Renal pelvis (tissue), 12 donors: ENCODE data around the gene GPRC6A. TPM values are rescaled to one million over a fixed set of nuclear protein-coding genes. Genes with fewer than 3 reads are reported as not detected.
A peak's percentile ranks its signal among the peaks of the same experiment; 100 is the strongest.
"Not testable (repeated sequence)": the region's sequence is repeated elsewhere in the genome, so short reads cannot be mapped to it uniquely, and the experiment has no call there.

Source experiments
- DNase-seq: peaks from one replicate; pipeline ENCODE4 v3.0.0-alpha.2; 2013
- long read RNA-seq, 16 experiments: transcript quantifications; one replicate each; lab custom pipeline, GENCODE V29; 2026
- polyA plus RNA-seq, 3 donors: library from polyadenylated mRNA; unstranded; fragments of 120-200 nt; gene quantifications; one replicate each; pipeline ENCODE4 v1.2.1, GENCODE V29; 2013; ENCODE audit not compliant: insufficient read length in 3 of 3

Gene GPRC6A, protein sequence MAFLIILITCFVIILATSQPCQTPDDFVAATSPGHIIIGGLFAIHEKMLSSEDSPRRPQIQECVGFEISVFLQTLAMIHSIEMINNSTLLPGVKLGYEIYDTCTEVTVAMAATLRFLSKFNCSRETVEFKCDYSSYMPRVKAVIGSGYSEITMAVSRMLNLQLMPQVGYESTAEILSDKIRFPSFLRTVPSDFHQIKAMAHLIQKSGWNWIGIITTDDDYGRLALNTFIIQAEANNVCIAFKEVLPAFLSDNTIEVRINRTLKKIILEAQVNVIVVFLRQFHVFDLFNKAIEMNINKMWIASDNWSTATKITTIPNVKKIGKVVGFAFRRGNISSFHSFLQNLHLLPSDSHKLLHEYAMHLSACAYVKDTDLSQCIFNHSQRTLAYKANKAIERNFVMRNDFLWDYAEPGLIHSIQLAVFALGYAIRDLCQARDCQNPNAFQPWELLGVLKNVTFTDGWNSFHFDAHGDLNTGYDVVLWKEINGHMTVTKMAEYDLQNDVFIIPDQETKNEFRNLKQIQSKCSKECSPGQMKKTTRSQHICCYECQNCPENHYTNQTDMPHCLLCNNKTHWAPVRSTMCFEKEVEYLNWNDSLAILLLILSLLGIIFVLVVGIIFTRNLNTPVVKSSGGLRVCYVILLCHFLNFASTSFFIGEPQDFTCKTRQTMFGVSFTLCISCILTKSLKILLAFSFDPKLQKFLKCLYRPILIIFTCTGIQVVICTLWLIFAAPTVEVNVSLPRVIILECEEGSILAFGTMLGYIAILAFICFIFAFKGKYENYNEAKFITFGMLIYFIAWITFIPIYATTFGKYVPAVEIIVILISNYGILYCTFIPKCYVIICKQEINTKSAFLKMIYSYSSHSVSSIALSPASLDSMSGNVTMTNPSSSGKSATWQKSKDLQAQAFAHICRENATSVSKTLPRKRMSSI
- under 1 TPM; 0.10 to 0.41 (median 0.27) TPM for polyA plus RNA-seq
- long read RNA-seq, donor 1, result 0 reads
- long read RNA-seq, donor 2, result 0 reads
- long read RNA-seq, donor 3, result 0 reads
- long read RNA-seq, donor 4, result 0 reads
- long read RNA-seq, donor 5, result 0 reads
- long read RNA-seq, donor 6, result 0 reads
- long read RNA-seq, donor 7, result 0 reads
- long read RNA-seq, donor 8, result 0 reads
- long read RNA-seq, donor 9, result 0 reads
- long read RNA-seq, donor 10, result 0 reads
- long read RNA-seq, donor 11, result 0 reads
- long read RNA-seq, donor 12, result 0 reads
- long read RNA-seq, donor 13, partial matches to known transcripts, result 0 of 1 reads
- long read RNA-seq, donor 13, other reads (novel, unspliced or antisense), result 0 of 1 reads
- long read RNA-seq, donor 14, result 0 reads
- long read RNA-seq, donor 15, partial matches to known transcripts, result 6 of 6 reads
- long read RNA-seq, donor 15, other reads (novel, unspliced or antisense), result 0 of 6 reads
- long read RNA-seq, donor 16, partial matches to known transcripts, result 11 of 11 reads
- long read RNA-seq, donor 16, other reads (novel, unspliced or antisense), result 0 of 11 reads

DNA sequence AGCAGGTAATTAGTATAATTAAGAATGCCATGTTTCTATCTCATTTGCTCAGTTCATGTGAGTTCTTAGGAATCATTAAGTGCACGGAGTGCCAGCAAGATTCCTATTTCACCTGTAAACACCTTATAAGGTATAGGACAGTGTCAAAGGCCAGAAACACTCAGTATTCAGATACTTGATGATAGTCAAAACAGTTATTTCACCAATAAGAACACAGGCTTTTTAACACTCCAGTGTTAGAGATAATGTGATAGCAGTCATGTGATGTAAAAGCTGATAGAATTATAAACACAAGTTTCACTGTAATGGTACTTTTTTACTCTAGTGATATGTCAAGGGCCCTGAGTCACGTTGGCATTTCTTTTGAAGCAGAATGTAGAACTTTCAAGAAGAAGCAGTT is at the start of gene GPRC6A:
Gene GPRC6A (minus strand): TSS at position 101 of the 400 bp plus-strand sequence. CDS start 70 bp downstream, at position 31.
- no peak for DNase-seq

DNA sequence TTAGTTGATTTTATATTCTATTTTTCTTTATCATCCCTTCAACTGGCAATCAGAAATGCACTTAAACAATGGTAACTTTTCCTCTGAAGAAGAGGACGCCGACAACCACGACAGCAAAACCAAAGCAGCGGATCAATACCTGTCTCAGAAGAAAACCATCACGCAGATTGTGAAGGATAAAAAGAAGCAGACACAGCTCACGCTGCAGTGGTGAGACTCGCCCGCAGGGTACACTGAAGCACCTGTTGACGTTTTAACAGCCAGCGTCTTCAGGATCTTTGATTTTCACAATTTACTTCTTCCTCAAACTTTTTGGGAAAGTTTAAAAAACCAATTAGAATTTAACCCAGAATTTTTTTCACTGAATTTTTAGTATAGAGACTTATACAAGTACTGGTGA is 48.9 kb upstream of the GPRC6A start:
- DNase-seq, result no peak

DNA sequence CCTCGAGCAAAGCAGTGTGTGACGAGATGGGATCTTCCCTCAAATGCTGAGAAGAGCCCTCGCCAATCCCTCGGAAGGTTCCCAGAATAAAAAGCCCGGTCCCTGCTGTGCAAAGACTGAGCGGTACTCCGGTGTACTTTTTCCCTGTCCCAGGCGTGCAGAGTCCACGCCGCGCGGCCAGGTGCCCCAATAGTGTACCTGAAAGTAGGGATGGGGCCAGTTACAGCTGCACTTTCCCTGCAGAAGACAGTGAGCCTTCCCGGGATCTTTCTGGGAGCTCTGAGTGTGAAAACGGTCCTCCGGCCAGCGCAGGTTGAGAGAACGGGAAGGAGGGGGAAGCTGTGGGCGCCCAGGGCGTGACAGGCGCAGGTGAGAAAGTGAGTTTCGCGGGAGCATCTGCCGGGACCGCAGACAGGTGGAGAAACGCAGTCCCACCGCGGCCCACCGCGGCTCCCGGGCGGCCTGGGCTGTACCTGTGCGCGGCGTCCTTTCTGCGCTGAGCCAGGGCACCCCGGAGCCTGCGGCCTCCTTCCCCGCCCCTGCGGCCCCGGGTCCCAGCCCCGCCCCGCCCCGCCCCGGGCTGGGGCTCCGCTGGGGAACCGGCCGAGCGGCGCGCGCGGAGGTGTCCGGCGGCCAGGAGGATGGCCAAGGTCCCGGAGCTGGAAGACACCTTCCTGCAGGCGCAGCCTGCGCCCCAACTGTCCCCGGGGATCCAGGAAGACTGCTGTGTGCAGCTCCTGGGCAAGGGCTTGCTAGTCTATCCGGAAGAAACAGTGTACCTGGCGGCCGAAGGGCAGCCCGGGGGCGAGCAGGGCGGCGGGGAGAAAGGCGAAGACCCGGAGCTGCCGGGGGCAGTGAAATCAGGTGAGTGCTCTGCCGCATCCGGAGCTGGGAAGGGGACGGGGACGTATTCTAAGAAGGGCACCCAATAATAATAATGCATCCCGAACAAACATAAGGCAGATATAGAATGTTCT is 48.0 kb upstream of the GPRC6A start, which contains the start of gene RFX6:
Gene RFX6 (plus strand): TSS at position 608 of the 977 bp plus-strand sequence. CDS start 34 bp downstream, at position 642.
- DNase-seq, result no peak

DNA sequence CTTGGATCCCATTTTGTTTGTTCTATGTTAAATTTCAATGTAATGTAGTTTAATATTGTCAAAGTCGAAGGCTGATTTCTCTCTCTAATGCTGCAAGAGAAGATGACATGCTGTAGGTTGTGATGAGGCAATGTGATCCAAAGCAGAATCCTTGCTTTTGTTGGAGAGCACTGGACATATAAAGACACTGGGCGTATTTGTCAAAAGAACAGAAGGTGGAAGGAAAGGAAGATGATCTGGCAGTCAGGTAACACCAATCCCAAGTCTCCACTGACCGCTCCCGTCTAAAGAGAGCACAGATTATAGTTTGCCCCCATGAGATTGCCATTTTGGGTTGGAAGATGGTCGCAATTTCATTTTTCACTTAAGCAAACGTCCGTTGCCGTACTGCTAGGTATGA is 47.2 kb upstream of the GPRC6A start:
- no peak for DNase-seq

DNA sequence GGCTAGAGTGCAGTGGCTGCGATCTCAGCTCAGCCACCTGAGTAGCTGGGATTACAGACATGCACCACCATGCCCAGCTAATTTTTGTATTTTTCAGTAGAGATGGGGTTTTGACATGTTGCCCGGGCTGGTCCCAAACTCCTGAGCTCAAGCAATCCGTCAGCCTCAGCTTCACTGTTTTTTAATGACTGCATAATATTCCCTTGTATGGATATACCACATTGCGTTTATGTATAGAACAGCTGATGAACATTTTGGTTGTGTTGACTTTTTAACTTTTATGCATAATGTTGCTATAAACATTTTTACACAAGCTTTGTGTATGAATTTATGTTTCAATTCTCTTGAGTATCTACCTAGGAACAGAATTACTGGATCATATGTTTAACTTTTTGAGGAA is 43.9 kb upstream of the GPRC6A start:
- DNase-seq, result no peak

DNA sequence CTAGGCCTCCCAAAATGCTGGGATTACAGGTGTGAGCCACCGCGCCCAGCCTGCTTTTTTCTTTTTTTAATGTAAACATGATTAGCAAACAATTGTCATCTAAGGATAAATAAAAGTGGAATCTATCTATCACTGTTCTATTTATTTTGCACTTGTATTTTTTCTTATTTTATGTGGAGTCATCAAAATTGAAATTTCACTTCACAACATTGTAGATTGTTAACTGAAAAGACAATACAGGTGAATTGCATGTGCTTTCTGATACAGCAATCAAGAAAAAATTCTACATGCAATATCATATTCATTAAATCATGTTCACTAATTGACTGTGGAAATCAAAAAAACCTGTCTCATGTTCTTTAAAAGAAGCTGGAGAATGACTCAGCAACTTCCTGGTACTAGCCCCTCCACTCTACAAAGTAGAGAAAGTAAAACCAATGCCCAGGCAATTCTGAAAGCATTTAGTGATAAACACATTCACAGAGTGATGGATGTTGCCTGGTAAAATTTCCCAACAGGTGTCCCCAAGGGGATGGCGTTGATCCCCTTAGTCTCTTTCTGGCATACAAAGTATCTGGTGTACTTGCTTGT is 37.5 kb upstream of the GPRC6A start:
- DNase-seq, result no peak

DNA sequence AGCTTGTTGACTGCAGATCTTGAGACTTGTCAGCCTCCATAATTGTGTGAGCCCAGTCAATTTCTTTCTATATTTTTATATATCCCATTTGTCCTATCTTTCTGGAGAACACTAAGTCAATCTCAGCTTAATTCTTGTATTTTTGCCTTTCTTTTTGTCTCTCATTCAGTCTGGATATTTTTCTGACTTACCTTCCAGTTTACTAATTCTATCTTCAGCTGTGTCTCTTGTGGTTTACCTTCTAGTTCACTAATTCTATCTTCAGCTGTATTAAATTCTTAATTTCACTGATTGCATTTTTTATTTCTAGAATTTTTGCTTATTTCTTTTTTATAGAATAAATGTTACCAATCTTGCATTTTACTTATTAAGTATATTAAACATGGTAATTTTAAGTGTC is 30.4 kb upstream of the GPRC6A start:
- no peak for DNase-seq

DNA sequence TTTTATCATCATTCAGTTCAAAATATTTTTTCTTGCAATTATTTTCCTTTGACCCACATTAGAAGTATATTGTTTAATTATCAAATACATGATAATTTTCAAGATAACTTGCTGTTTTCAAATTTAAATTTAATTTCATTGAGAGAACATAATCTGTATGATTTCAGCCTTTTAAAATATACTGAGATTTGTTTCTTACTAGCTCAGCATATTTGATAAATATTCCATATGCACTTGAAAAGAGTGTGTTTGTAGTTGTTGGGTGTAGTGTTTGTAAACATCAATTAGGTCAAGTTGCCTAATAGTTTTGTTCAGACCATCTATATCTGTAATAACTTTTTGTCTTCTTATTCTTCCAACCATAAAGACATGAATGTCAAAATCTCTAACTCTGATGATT is 29.2 kb upstream of the GPRC6A start:
- no peak for DNase-seq

DNA sequence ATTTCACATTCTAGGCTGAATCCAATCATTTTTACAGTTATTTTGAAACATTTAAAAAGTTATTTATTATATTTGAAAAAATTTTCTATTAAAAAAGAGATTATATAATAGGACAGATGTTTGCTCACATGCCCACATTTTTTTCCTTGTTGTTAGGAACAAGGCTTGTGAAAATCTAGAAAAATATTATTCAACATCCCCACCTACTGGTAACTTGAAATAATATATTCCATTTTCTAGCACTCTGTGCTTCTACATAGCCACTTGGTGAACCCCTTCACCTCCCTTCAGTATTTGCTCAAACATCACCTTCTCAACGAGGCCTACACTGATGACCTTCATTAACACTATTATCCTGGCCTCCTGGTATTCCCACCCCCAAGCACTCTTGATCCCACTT is 18.3 kb upstream of the GPRC6A start:
- peak; percentile 23 for DNase-seq

DNA sequence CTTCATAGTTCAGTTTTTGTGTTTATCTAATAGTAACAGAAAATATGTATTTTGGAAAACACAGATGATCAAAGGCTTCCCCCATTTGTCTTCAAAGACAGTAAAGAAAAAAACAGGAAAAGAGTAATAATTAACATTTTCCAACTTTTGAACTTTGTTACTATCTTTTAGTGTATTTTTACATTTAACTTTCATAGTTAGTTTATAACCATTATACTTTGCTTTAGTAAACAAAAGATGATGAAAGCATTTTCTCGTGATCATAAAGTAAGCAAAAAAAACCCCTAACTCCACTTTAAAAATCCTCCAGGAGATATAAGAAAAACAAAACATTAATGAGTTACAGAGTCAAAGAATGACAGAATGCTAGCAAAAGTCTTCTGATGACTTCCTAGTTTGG is 13.6 kb upstream of the GPRC6A start:
- DNase-seq, result peak; percentile 10

DNA sequence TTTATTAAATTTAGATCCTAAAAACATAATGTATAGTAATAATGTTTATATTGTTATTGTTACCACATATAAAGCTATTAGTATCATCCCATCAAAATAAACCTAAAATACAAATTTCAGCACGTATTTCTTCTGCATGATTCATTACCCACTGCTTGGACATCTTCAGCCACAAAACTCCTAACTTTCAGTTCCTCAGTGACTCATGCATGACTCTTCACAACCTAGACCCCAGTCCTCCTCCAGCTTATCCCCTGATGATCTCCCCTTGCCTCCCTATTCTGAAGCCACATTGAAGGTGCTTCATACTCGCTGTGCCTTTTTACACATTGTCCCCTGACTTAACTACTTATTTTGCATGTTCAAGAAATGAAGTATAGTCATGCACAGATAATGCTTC is 11.2 kb upstream of the GPRC6A start:
- DNase-seq, result no peak

DNA sequence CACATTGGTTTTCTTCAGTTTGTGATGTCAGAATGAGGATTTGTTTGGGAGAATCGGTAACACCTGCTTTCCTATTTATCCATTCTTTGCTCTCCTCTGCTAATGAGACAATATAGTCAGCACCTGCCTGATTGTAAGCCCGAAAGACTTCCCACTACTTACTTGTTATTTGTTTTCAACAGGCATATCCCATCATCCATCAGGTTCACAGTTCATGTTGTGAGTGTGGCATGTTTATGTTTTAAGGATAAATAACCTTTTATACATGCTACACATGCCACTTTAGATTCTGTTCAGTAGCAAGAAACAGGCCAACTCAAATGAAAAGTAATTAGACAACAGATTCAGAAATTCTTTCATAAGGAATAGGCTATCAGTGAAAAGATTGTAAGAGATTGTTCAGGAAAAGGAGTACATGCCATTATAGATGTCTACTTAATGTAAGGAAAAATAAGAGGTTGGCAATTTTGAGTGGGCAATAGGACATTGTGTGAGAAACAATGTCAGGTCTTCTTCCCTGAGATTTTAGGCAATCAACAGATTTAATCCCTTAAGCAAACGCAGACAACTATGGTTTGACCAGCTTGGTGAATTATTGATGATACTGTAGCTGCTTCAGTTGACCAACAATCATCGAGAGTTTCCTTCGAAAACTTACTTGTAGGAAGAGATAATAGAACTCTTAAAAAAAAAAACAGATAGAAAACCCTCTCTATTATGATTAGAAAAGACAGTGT is 7.9 kb upstream of the GPRC6A start:
- DNase-seq, result no peak

DNA sequence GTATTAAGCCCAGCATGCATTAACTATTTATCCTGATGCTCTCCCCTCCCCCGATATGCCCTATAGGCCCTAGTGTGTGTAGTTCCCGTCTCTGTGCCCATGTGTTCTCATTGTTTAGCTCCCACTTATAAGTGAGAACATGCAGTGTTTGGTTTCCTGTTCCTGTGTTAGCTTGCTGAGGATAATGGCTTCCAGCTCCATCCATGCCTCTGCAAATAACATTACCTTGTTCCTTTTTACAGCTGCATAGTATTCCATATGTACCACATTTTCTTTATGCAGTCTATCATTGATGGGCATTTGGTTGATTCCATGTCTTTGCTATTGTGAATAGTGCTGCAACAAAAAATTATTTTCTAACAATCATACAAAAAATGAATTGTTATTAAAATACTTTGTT is 5.6 kb upstream of the GPRC6A start:
- not testable (repeated sequence) for DNase-seq

DNA sequence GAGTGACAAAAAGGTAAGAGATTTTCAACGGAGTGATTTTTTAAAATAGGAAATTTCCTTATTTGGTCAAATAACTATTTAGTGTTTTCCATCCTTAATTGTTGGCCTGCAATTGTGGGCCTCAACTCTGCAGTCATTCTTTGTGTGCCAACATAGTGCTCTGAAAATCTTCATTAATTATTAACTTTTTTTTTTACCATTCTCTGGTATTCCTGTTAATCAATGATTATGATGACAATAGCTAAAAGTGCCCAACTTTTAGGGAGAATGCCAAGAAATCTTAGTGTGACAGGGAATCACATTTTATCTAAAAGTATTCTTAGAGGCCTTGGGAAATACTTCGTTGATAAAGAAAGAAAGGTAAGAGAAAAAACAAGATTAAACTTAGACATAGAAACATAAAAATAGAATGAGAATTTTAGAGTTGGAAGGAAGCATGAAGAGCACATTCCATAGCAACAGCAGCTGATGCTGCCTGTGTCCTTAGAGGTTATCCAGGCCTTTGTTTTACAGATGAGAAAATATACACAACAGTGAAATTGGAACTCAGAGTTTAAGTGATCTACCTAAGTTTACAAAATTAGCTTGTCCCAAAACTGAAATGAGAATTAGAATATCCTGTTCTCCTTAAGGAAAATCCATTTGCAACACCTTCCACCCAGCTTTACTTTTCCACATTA is 1.2 kb downstream of the GPRC6A start:
- no peak for DNase-seq

DNA sequence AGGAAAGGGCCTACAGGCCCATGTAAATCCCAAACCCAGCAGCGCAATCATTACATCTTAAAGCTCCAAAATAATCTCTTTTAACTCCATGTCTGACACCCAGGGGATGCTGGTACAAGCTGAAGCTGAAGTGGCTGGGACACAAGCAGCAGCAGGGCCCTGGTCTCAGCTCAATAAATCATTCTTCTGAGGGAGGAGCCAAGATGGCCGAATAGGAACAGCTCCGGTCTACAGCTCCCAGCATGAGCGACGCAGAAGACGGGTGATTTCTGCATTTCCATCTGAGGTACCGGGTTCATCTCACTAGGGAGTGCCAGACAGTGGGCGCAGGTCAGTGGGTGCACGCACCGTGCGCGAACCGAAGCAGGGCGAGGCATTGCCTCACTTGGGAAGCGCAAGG is 12.5 kb downstream of the GPRC6A start:
- DNase-seq, result not testable (repeated sequence)

DNA sequence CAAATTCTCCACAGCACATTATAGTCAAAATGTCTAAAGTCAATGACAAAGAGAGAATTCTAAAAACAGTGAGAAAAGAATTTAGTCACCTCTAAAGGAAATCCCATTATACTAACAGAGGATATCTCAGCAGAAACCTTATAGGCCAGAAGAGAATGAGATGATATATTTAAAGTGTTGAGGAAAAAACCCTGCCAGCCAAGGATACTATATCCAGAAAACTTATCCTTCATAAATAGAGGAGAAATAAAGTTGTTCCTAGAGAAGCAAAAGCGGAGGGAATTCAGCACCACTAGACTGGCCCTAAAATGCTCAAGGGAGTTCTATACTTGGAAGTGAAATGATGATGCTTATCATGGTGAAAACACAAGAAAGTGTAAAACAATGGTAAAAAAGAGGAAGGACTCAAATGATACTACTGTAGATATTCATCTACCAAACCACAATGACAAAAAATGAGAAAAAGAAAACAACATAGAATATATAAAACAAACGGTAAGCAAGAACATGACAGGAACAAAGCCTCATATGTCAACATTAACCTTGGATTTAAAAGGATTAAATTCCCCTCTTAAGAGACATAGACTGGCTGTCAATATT is 16.7 kb downstream of the GPRC6A start:
- no peak for DNase-seq

DNA sequence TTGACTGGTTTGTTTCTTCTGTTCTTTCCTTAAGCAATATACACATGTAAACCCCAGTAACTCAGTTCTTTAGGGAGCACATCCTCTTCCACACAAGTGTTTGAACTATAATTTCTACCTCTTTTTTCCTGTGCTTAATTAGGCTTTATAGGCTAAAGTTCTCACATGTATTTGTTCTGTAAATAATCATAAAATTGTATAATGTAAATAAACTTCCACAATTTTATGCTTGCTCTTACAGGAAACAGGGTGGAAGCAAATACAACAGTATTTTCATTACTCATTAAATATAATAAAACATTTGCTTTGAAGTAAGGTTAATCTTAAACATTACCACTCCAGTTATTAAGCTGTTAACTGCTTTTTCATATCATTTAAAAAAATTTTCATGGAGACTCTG is 26.9 kb downstream of the GPRC6A start:
- no peak for DNase-seq

DNA sequence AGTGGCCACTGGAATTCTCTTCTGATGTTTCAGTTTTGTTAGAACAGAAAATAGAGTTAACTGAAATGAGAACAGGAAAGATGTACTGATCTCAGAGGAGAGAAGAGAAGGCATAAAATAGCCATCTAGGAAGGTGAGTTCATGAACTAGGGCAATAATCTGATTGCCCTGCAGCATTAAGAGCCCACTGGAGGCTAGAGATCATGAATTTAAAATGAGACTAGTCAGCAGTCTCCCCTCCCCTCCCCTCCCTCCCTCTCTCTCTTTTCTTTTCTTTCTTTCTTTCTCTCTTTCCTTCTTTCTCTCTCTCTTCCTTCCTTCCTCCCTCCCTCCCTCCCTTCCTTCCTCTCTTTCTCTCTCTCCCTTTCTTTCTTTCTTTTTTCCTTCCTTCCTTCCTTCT is 28.9 kb downstream of the GPRC6A start:
- no peak for DNase-seq
